Activated CD8-positive, alpha-beta memory T cell treated with anti-CD3 and anti-CD28 coated beads for 36 hours (primary cell): ENCODE data around the gene RUFY1. TPM values are rescaled to one million over a fixed set of nuclear protein-coding genes. Genes with fewer than 3 reads are reported as not detected.
"Not testable (repeated sequence)": the region's sequence is repeated elsewhere in the genome, so short reads cannot be mapped to it uniquely, and the experiment has no call there.

Experiments used
- CTCF ChIA-PET: fragments of 350-600 bp; sonication (Branson Sonifier 250); formaldehyde crosslinking; loops from one replicate; lab custom pipeline; 2021; ENCODE audit warnings: antibody characterized with exemption; lab: Charles Lee
- POLR2A ChIA-PET: fragments of 350-600 bp; sonication (Branson Sonifier 250); formaldehyde crosslinking; loops from one replicate; lab custom pipeline; 2021; ENCODE audit warnings: antibody characterized with exemption; lab: Charles Lee
- total RNA-seq, 2 experiments: library from RNA; stranded (reverse); gene quantifications; one replicate each; pipeline ENCODE4 v1.2.3, GENCODE V29; 2021

RUFY1 gene
- total RNA-seq, 2 experiments from 2014 or later, result 35.0 to 36.9 TPM

- CTCF ChIA-PET, result no interaction called here
- POLR2A ChIA-PET, result no interaction called here
These were observed 17.3 kb upstream of the RUFY1 start for GRCh38 chr5:179533024-179533423.

GRCh38 chr5:179533907-179534306, 16.4 kb upstream of the RUFY1 start:
- POLR2A ChIA-PET, result no interaction called here
- CTCF ChIA-PET, result no interaction called here

- CTCF ChIA-PET, result no interaction called here
- POLR2A ChIA-PET, result no interaction called here
These were observed 15.9 kb upstream of the RUFY1 start for GRCh38 chr5:179534431-179534830.

GRCh38 chr5:179536676-179537075, 13.7 kb upstream of the RUFY1 start:
- ChIA-PET CTCF (no interaction called here), POLR2A (no interaction called here)

- ChIA-PET POLR2A (no interaction called here), CTCF (no interaction called here)
These were observed 8.2 kb upstream of the RUFY1 start for GRCh38 chr5:179542170-179542569.

GRCh38 chr5:179543275-179543674, 7.1 kb upstream of the RUFY1 start:
- POLR2A ChIA-PET, CTCF ChIA-PET: not testable (repeated sequence)

- ChIA-PET POLR2A (no interaction called here), CTCF (no interaction called here)
These were observed 2.7 kb downstream of the RUFY1 start for GRCh38 chr5:179553006-179553405.

GRCh38 chr5:179553875-179554274, 3.5 kb downstream of the RUFY1 start:
- ChIA-PET CTCF (no interaction called here), POLR2A (no interaction called here)

- ChIA-PET CTCF (no interaction called here), POLR2A (no interaction called here)
These were observed 4.6 kb downstream of the RUFY1 start for GRCh38 chr5:179554981-179555380.

- CTCF ChIA-PET, result not testable (repeated sequence)
- POLR2A ChIA-PET, result interaction anchor here (1.4 kb wide), 1 partner anchor 120 kb away, joined by 3 read pairs; no protein-coding TSS in a partner anchor
These were observed 8.0 kb downstream of the RUFY1 start for GRCh38 chr5:179558261-179558799.

- CTCF ChIA-PET, result interaction anchor here (0.8 kb wide), 1 partner anchor 10 kb away, joined by 4 read pairs; no protein-coding TSS in a partner anchor
These were observed 8.6 kb downstream of the RUFY1 start for GRCh38 chr5:179558932-179559283.

GRCh38 chr5:179559284-179560252, 9.2 kb downstream of the RUFY1 start:
- ChIA-PET CTCF (interaction anchor here (0.8 kb wide), 1 partner anchor 11 kb away, joined by 4 read pairs; no protein-coding TSS in a partner anchor), POLR2A (interaction anchor here (1.0 to 1.4 kb wide), 3 partner anchors 9 to 119 kb away, joined by 3 to 6 read pairs (median 4); partner anchors contain the start of genes HNRNPH1 and RUFY1)

More at GRCh38 chr5:179558932-179559283, 8.6 kb downstream of the RUFY1 start:
- POLR2A ChIA-PET, result interaction anchor here (1.0 to 1.4 kb wide), 3 partner anchors 8 to 120 kb away, joined by 3 to 6 read pairs (median 4); partner anchors contain the start of genes HNRNPH1 and RUFY1

GRCh38 chr5:179564526-179564925, 14.2 kb downstream of the RUFY1 start:
- ChIA-PET CTCF (no interaction called here), POLR2A (no interaction called here)

- ChIA-PET POLR2A (no interaction called here), CTCF (no interaction called here)
These were observed 18.4 kb downstream of the RUFY1 start for GRCh38 chr5:179568721-179569120.

GRCh38 chr5:179572386-179572785, 22.0 kb downstream of the RUFY1 start:
- POLR2A ChIA-PET, result no interaction called here

GRCh38 chr5:179577286-179577960, 27.1 kb downstream of the RUFY1 start:
- CTCF ChIA-PET, result no interaction called here
- POLR2A ChIA-PET, result no interaction called here

More at GRCh38 chr5:179572386-179572785, 22.0 kb downstream of the RUFY1 start:
- CTCF ChIA-PET, result no interaction called here

- ChIA-PET CTCF (no interaction called here), POLR2A (no interaction called here)
These were observed 35.6 kb downstream of the RUFY1 start for GRCh38 chr5:179585941-179586401.

- POLR2A ChIA-PET, result no interaction called here
- CTCF ChIA-PET, result no interaction called here
These were observed 37.8 kb downstream of the RUFY1 start for GRCh38 chr5:179588166-179588565.

GRCh38 chr5:179595916-179596315, 45.6 kb downstream of the RUFY1 start:
- ChIA-PET POLR2A (no interaction called here), CTCF (no interaction called here)

GRCh38 chr5:179596421-179596820, 46.1 kb downstream of the RUFY1 start:
- ChIA-PET CTCF (no interaction called here), POLR2A (interaction anchor here (0.6 kb wide), 1 partner anchor 986 kb away, joined by 3 read pairs; no protein-coding TSS in a partner anchor)
